Measurements from ENCODE around the gene LCE1C.

- TF ChIP-seq CTCF (IDR thresholded peaks at IDR 0.05): no peak
- no peak for TF ChIP-seq EP300 (IDR thresholded peaks at IDR 0.05)
- TF ChIP-seq POLR2A (IDR thresholded peaks at IDR 0.05): no peak
Observed at GRCh38 chr1:152823294-152823693, 16.8 kb upstream of the LCE1C start.
